ENCODE measurements around the gene UMAD1. TPM values are rescaled to one million over a fixed set of nuclear protein-coding genes. Genes with fewer than 3 reads are reported as not detected.

UMAD1 gene
- total RNA-seq, 1 donor from 2014 or later: 12.8 TPM

- no peak overlapping the region for H3K27ac Mint-ChIP-seq
- TF ChIP-seq, protein P1, sequence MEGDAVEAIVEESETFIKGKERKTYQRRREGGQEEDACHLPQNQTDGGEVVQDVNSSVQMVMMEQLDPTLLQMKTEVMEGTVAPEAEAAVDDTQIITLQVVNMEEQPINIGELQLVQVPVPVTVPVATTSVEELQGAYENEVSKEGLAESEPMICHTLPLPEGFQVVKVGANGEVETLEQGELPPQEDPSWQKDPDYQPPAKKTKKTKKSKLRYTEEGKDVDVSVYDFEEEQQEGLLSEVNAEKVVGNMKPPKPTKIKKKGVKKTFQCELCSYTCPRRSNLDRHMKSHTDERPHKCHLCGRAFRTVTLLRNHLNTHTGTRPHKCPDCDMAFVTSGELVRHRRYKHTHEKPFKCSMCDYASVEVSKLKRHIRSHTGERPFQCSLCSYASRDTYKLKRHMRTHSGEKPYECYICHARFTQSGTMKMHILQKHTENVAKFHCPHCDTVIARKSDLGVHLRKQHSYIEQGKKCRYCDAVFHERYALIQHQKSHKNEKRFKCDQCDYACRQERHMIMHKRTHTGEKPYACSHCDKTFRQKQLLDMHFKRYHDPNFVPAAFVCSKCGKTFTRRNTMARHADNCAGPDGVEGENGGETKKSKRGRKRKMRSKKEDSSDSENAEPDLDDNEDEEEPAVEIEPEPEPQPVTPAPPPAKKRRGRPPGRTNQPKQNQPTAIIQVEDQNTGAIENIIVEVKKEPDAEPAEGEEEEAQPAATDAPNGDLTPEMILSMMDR (IDR thresholded peaks at IDR 0.05; ENCODE audit: unreplicated experiment): no peak
- no peaks in the 10 kb centered on the region for H3K4me1 Mint-ChIP-seq (ENCODE audit: low read depth)
Observed at GRCh38 chr7:7881581-7881980, 241.0 kb downstream of the UMAD1 start.

GRCh38 chr7:7882888-7883287 is 242.3 kb downstream of the UMAD1 start:
- H3K36me3 Mint-ChIP-seq (ENCODE audit: insufficient read depth): peaks cover 1% of the 10 kb centered on the region
- TF ChIP-seq, protein P1 (IDR thresholded peaks at IDR 0.05; ENCODE audit: unreplicated experiment): no peak
- no peak overlapping the region for H3K4me3 Mint-ChIP-seq (ENCODE audit: low read depth)
- H3K27ac Mint-ChIP-seq: no peak overlapping the region
- H3K27me3 Mint-ChIP-seq: no peaks in the 10 kb centered on the region
- H3K9me3 Mint-ChIP-seq (ENCODE audit: low read depth): no peaks in the 10 kb centered on the region
- no peak for DNase-seq (ENCODE audit: low spot score, unreplicated experiment)
- no peaks in the 10 kb centered on the region for H3K4me1 Mint-ChIP-seq (ENCODE audit: low read depth)

More at GRCh38 chr7:7881581-7881980, 241.0 kb downstream of the UMAD1 start:
- Mint-ChIP-seq H3K27me3 (no peaks in the 10 kb centered on the region), H3K36me3 (ENCODE audit: insufficient read depth) (peaks cover 1% of the 10 kb centered on the region), H3K4me3 (ENCODE audit: low read depth) (no peak overlapping the region), H3K9me3 (ENCODE audit: low read depth) (no peaks in the 10 kb centered on the region)
- DNase-seq (ENCODE audit: low spot score, unreplicated experiment): no peak

GRCh38 chr7:7883394-7883793 is 242.8 kb downstream of the UMAD1 start:
- Mint-ChIP-seq H3K9me3 (ENCODE audit: low read depth) (no peaks in the 10 kb centered on the region), H3K36me3 (ENCODE audit: insufficient read depth) (peaks cover 1% of the 10 kb centered on the region), H3K4me1 (ENCODE audit: low read depth) (no peaks in the 10 kb centered on the region), H3K27ac (no peak overlapping the region), H3K4me3 (ENCODE audit: low read depth) (no peak overlapping the region), H3K27me3 (no peaks in the 10 kb centered on the region)
- DNase-seq (ENCODE audit: low spot score, unreplicated experiment): no peak
- TF ChIP-seq, protein P1 (IDR thresholded peaks at IDR 0.05; ENCODE audit: unreplicated experiment): no peak

DNA sequence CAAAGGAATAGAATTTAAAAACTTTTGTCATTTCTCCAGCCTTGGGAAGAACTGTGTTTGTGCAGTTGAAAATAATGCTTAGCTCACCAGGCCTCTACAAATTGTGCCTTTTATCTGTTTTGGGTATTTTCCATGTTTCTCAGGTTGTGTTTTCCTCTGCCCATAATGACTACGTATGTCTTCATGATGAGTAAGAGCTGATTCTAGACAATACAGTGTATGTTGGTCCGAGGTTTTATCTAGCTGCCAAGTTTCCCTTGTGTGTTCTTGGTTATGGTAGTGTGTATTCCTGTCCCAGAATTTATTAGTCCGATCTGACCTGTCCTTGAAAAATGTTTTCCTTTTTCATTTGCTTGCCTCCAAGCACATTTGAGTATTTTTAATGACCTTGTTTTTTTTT is 244.3 kb downstream of the UMAD1 start:
- Mint-ChIP-seq H3K4me1 (ENCODE audit: low read depth) (no peaks in the 10 kb centered on the region), H3K36me3 (ENCODE audit: insufficient read depth) (peaks cover 1% of the 10 kb centered on the region), H3K27me3 (no peaks in the 10 kb centered on the region), H3K9me3 (ENCODE audit: low read depth) (no peaks in the 10 kb centered on the region), H3K27ac (no peak overlapping the region), H3K4me3 (ENCODE audit: low read depth) (no peak overlapping the region)
- TF ChIP-seq, protein P1 (IDR thresholded peaks at IDR 0.05; ENCODE audit: unreplicated experiment): no peak
- DNase-seq (ENCODE audit: low spot score, unreplicated experiment): no peak

DNA sequence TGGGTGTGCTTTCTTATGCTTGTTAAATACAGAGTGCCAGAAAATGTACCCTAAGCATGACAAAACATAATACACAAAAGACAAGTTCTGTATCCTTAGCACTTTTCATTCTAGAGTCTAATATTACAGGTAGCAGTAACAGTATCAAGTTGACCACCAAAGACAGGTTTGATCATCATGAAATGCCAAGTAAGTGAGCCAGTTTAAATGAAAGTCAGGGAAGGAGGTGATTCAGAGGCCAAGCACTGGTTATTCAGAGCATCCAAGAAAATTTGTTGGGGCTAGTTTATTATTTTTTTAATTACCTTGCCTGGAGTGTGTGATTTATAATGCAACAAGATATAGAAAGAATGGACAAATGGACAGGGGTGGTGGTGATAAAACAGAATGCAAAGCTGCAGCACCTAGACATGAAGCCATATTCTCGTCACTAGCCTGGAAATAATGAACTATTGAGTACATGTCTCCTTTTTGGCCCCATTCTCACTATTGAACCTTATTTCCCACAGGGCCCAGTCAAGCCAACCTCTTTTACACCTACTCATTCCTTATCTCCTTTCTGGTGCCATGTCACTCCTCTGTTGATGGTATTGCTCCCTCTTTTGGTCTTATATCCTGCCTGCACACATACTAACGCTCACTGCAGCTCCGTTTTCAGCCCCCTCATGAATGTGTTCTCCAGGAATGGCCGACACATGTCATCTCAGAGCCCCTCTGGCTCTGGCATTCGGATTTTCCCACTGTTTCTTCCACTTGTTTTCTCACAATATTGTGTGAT is 249.4 kb downstream of the UMAD1 start:
- Mint-ChIP-seq H3K4me1 (ENCODE audit: low read depth) (no peaks in the 10 kb centered on the region), H3K9me3 (ENCODE audit: low read depth) (peaks cover 4% of the 10 kb centered on the region), H3K27me3 (no peaks in the 10 kb centered on the region), H3K27ac (no peak overlapping the region), H3K36me3 (ENCODE audit: insufficient read depth) (peaks cover 6% of the 10 kb centered on the region), H3K4me3 (ENCODE audit: low read depth) (no peak overlapping the region)
- TF ChIP-seq, protein P1 (IDR thresholded peaks at IDR 0.05; ENCODE audit: unreplicated experiment): no peak
- DNase-seq (ENCODE audit: low spot score, unreplicated experiment): no peak
